Uterus (tissue), 4 donors: Measurements from ENCODE around the gene SFMBT2. TPM values are rescaled to one million over a fixed set of nuclear protein-coding genes. Genes with fewer than 3 reads are reported as not detected.
"Not testable (repeated sequence)": the region's sequence is repeated elsewhere in the genome, so short reads cannot be mapped to it uniquely, and the experiment has no call there.

Source experiments
- DNase-seq, 2 donors: peaks; one replicate each; pipeline ENCODE4 v3.0.0-alpha.2; 2019 to 2020
- H3K27ac ChIP-seq, 2 donors: fragments of 200-600 bp; sonication (generic); 1 replicate in 1 of 2; 2 replicates in 1 of 2; pipeline ENCODE4 v1.5.1; 2016 to 2018
- H3K27me3 ChIP-seq, 2 donors: fragments of 200-600 bp; sonication (generic); one replicate each; pipeline ENCODE4 v1.5.1; 2018 to 2019; ENCODE audit warnings: control low read depth in 1 of 2
- H3K36me3 ChIP-seq, 2 donors: fragments of 200-600 bp; sonication (generic); one replicate each; pipeline ENCODE4 v1.5.1; 2019; ENCODE audit warnings: control low read depth in 1 of 2
- H3K4me1 ChIP-seq, 2 donors: fragments of 200-600 bp; sonication (generic); one replicate each; pipeline ENCODE4 v1.5.1; 2018 to 2019; ENCODE audit warnings: control low read depth in 1 of 2
- H3K4me3 ChIP-seq, 2 donors: fragments of 200-600 bp; sonication (generic); 1 replicate in 1 of 2; 2 replicates in 1 of 2; pipeline ENCODE4 v1.5.1; 2018 to 2019; ENCODE audit warnings: mild to moderate bottlenecking in 1 of 2
- H3K9me3 ChIP-seq, 2 donors: fragments of 200-600 bp; sonication (generic); one replicate each; pipeline ENCODE4 v1.5.1; 2019; ENCODE audit warnings: control low read depth in 1 of 2
- CTCF ChIP-seq, 4 experiments: fragments of 200-600 bp in 2 of 4; fragments of 450-650 bp in 2 of 4; sonication (generic) in 2 of 4; IDR thresholded peaks; one replicate each; pipeline ENCODE4 v1.5.1; 2016 to 2019; ENCODE audit warnings: antibody characterized with exemption in 4 of 4, mild to moderate bottlenecking in 2 of 4, moderate library complexity in 1 of 4
- POLR2A ChIP-seq, 2 donors: fragments of 450-650 bp; IDR thresholded peaks; one replicate each; pipeline ENCODE4 v1.6.1; 2016; ENCODE audit warnings: antibody characterized with exemption in 2 of 2, mild to moderate bottlenecking in 1 of 2, moderate library complexity in 1 of 2
- intact Hi-C: fragments of 100-400 bp; cut with DNase I; formaldehyde crosslinking; loops from one replicate; pipeline ENCODE4 v1.15.1; 2023; ENCODE audit warnings: low total_unique reads
- total RNA-seq, 4 donors: library from RNA; depleted of rRNA in 3 of 4; stranded (reverse); fragments of >200 nt in 3 of 4; gene quantifications; one replicate each; pipeline versions ENCODE4 v1.1.0 to v1.2.4, GENCODE V29; 2014 to 2023
- donor health status: DM: yes; HTN: yes; CAD: no.

Gene SFMBT2
- total RNA-seq, 4 donors from 2014 or later, result 7.7 to 23.4 (median 14.7) TPM

- Histone ChIP-seq H3K27ac (no peak overlapping the region), H3K9me3 (no peaks in the 10 kb centered on the region), H3K4me3 (no peak overlapping the region), H3K27me3 (no peaks in the 10 kb centered on the region), H3K36me3 (no peaks in the 10 kb centered on the region), H3K4me1 (no peaks in the 10 kb centered on the region)
- no peak for TF ChIP-seq CTCF (IDR thresholded peaks at IDR 0.05)
- no peak for TF ChIP-seq POLR2A (IDR thresholded peaks at IDR 0.05)
- intact Hi-C loops, result no loop called here
- no peak for DNase-seq
Measured at GRCh38 chr10:7195118-7195517, 215.7 kb downstream of the SFMBT2 start.

- H3K27me3 ChIP-seq, result no peaks in the 10 kb centered on the region
- TF ChIP-seq POLR2A (IDR thresholded peaks at IDR 0.05), result no peak
- no peak for TF ChIP-seq CTCF (IDR thresholded peaks at IDR 0.05)
- intact Hi-C loops, result no loop called here
Measured at GRCh38 chr10:7194571-7194970, 216.3 kb downstream of the SFMBT2 start.

GRCh38 chr10:7193369-7193768, 217.5 kb downstream of the SFMBT2 start:
- Histone ChIP-seq H3K27me3 (no peaks in the 10 kb centered on the region), H3K27ac (no peak overlapping the region), H3K9me3 (no peaks in the 10 kb centered on the region), H3K4me1 (no peaks in the 10 kb centered on the region), H3K4me3 (no peak overlapping the region), H3K36me3 (no peaks in the 10 kb centered on the region)
- intact Hi-C loops, result no loop called here
- DNase-seq, result no peak
- TF ChIP-seq POLR2A (IDR thresholded peaks at IDR 0.05) (no peak), CTCF (IDR thresholded peaks at IDR 0.05) (no peak)

More at GRCh38 chr10:7194571-7194970, 216.3 kb downstream of the SFMBT2 start:
- Histone ChIP-seq H3K27ac (no peak overlapping the region), H3K36me3 (no peaks in the 10 kb centered on the region), H3K4me1 (no peaks in the 10 kb centered on the region), H3K9me3 (no peaks in the 10 kb centered on the region), H3K4me3 (no peak overlapping the region)
- DNase-seq, result no peak

- intact Hi-C loops, result no loop called here
- H3K27ac ChIP-seq, result no peak overlapping the region
- no peaks in the 10 kb centered on the region for H3K4me1 ChIP-seq
- no peak for TF ChIP-seq POLR2A (IDR thresholded peaks at IDR 0.05)
- no peak for TF ChIP-seq CTCF (IDR thresholded peaks at IDR 0.05)
- H3K9me3 ChIP-seq, result no peaks in the 10 kb centered on the region
- no peak for DNase-seq
- H3K36me3 ChIP-seq, result no peaks in the 10 kb centered on the region
- no peaks in the 10 kb centered on the region for H3K27me3 ChIP-seq
- H3K4me3 ChIP-seq, result no peak overlapping the region
Measured at GRCh38 chr10:7192831-7193361, 217.9 kb downstream of the SFMBT2 start.

GRCh38 chr10:7192061-7192460, 218.8 kb downstream of the SFMBT2 start:
- TF ChIP-seq CTCF (IDR thresholded peaks at IDR 0.05) (no peak), POLR2A (IDR thresholded peaks at IDR 0.05) (no peak)
- H3K9me3 ChIP-seq, result no peaks in the 10 kb centered on the region
- no peaks in the 10 kb centered on the region for H3K27me3 ChIP-seq
- DNase-seq, result no peak
- H3K4me1 ChIP-seq, result no peaks in the 10 kb centered on the region
- no peak overlapping the region for H3K4me3 ChIP-seq
- H3K27ac ChIP-seq, result no peak overlapping the region
- intact Hi-C loops, result no loop called here
- no peaks in the 10 kb centered on the region for H3K36me3 ChIP-seq

- H3K27ac ChIP-seq, H3K36me3 ChIP-seq, DNase-seq, H3K27me3 ChIP-seq, H3K9me3 ChIP-seq, H3K4me1 ChIP-seq, intact Hi-C loops, H3K4me3 ChIP-seq: not testable (repeated sequence)
Measured at GRCh38 chr10:7190772-7191171, 220.1 kb downstream of the SFMBT2 start.
